ENCODE data around the gene ZMYM3. TPM values are rescaled to one million over a fixed set of nuclear protein-coding genes. Genes with fewer than 3 reads are reported as not detected.

Gene ZMYM3
- total RNA-seq, 1 donor from 2014 or later: 14.3 TPM

- H3K36me3 ChIP-seq: peaks cover 79% of the 10 kb centered on the region
- no peak overlapping the region for H3K27ac ChIP-seq (replicated peaks)
- no peaks in the 10 kb centered on the region for H3K9me3 ChIP-seq (replicated peaks)
- no peak overlapping the region for H3K4me3 ChIP-seq
- H3K4me1 ChIP-seq: no peaks in the 10 kb centered on the region
- no peak for DNase-seq
- intact Hi-C loops (cut with micrococcal nuclease): no loop called here
- no peaks in the 10 kb centered on the region for H3K27me3 ChIP-seq (ENCODE audit: low read depth)
- no peak for TF ChIP-seq CTCF (IDR thresholded peaks at IDR 0.05; ENCODE audit: borderline replicate concordance)
Measured at GRCh38 chrX:71244359-71245128, 9.4 kb downstream of the ZMYM3 start.

GRCh38 chrX:71241301-71241700 lies 12.6 kb downstream of the ZMYM3 start:
- Histone ChIP-seq H3K36me3 (peaks cover 53% of the 10 kb centered on the region), H3K9me3 (replicated peaks) (no peaks in the 10 kb centered on the region), H3K27me3 (ENCODE audit: low read depth) (no peaks in the 10 kb centered on the region), H3K4me1 (no peaks in the 10 kb centered on the region), H3K27ac (replicated peaks) (no peak overlapping the region), H3K4me3 (no peak overlapping the region)
- intact Hi-C loops (cut with micrococcal nuclease): no loop called here
- no peak for DNase-seq
- TF ChIP-seq CTCF (IDR thresholded peaks at IDR 0.05; ENCODE audit: borderline replicate concordance): no peak

GRCh38 chrX:71239781-71240180 lies 14.2 kb downstream of the ZMYM3 start:
- DNase-seq: no peak
- Histone ChIP-seq H3K9me3 (replicated peaks) (no peaks in the 10 kb centered on the region), H3K27ac (replicated peaks) (no peak overlapping the region), H3K4me1 (no peaks in the 10 kb centered on the region), H3K27me3 (ENCODE audit: low read depth) (no peaks in the 10 kb centered on the region), H3K4me3 (no peak overlapping the region), H3K36me3 (peaks cover 44% of the 10 kb centered on the region)
- intact Hi-C loops (cut with micrococcal nuclease): no loop called here
- no peak for TF ChIP-seq CTCF (IDR thresholded peaks at IDR 0.05; ENCODE audit: borderline replicate concordance)

GRCh38 chrX:71236836-71237235 lies 17.1 kb downstream of the ZMYM3 start:
- Histone ChIP-seq H3K27ac (replicated peaks) (no peak overlapping the region), H3K36me3 (peaks cover 15% of the 10 kb centered on the region), H3K27me3 (ENCODE audit: low read depth) (no peaks in the 10 kb centered on the region), H3K4me1 (no peaks in the 10 kb centered on the region), H3K4me3 (no peak overlapping the region), H3K9me3 (replicated peaks) (no peaks in the 10 kb centered on the region)
- intact Hi-C loops (cut with micrococcal nuclease): no loop called here
- TF ChIP-seq CTCF (IDR thresholded peaks at IDR 0.05; ENCODE audit: borderline replicate concordance): no peak
- DNase-seq: no peak

- Histone ChIP-seq H3K4me1 (no peaks in the 10 kb centered on the region), H3K27me3 (ENCODE audit: low read depth) (no peaks in the 10 kb centered on the region), H3K4me3 (no peak overlapping the region), H3K27ac (replicated peaks) (no peak overlapping the region), H3K36me3 (peaks cover 2% of the 10 kb centered on the region), H3K9me3 (replicated peaks) (no peaks in the 10 kb centered on the region)
- TF ChIP-seq CTCF (IDR thresholded peaks at IDR 0.05; ENCODE audit: borderline replicate concordance): no peak
- intact Hi-C loops (cut with micrococcal nuclease): no loop called here
- no peak for DNase-seq
Measured at GRCh38 chrX:71235482-71235881, 18.5 kb downstream of the ZMYM3 start.

All from left ventricle myocardium inferior (tissue), 1 donor.